K562 (cell line): ENCODE data around the gene METTL6. TPM values are rescaled to one million over a fixed set of nuclear protein-coding genes. Genes with fewer than 3 reads are reported as not detected.

Source experiments
- CREBBP ChIP-seq: IDR thresholded peaks from one replicate; pipeline ENCODE4 v1.6.1; 2012; ENCODE audit warnings: low read depth, mild to moderate bottlenecking, control low read depth, inconsistent platforms, low read length
- CXXC5 ChIP-seq: fragments of 250-450 bp; sonication (Bioruptor Pico); IDR thresholded peaks from 2 replicates; pipeline ENCODE4 v1.8.0; 2022; ENCODE audit warnings: inconsistent platforms, mild to moderate bottlenecking, moderate library complexity
- DMBX1 ChIP-seq: fragments of 250-450 bp; sonication (Bioruptor Pico); IDR thresholded peaks from 2 replicates; pipeline ENCODE4 v1.8.0; 2022; ENCODE audit warnings: inconsistent platforms, mild to moderate bottlenecking, moderate library complexity, borderline replicate concordance
- KLF13 ChIP-seq: fragments of 450-650 bp; IDR thresholded peaks from 2 replicates; pipeline ENCODE4 v1.6.1; 2016; ENCODE audit warnings: missing genetic modification characterization, low read depth, mild to moderate bottlenecking, missing compliant biosample characterization, moderate library complexity, borderline replicate concordance
- KLF6 ChIP-seq: fragments of 250-450 bp; sonication (Bioruptor Pico); IDR thresholded peaks from 2 replicates; pipeline ENCODE4 v1.4.0; 2020; ENCODE audit warnings: mild to moderate bottlenecking, moderate library complexity, borderline replicate concordance
- NFIC ChIP-seq: fragments of 450-650 bp; IDR thresholded peaks from 2 replicates; pipeline ENCODE4 v1.6.1; 2017; ENCODE audit warnings: mild to moderate bottlenecking, inconsistent platforms
- TAF7 ChIP-seq: fragments of 450-650 bp; IDR thresholded peaks from 2 replicates; pipeline ENCODE4 v1.6.1; 2016; ENCODE audit warnings: missing genetic modification characterization, missing compliant biosample characterization
- TEAD2 ChIP-seq: fragments of 450-650 bp; IDR thresholded peaks from 2 replicates; pipeline ENCODE4 v1.6.1; 2016; ENCODE audit warnings: missing genetic modification characterization, control low read depth, missing compliant biosample characterization
- XRCC5 ChIP-seq: fragments of 200-400 bp; formaldehyde crosslinking; IDR thresholded peaks from 2 replicates; pipeline ENCODE4 v1.6.1; 2017; ENCODE audit warnings: low read depth, mild to moderate bottlenecking, low read length
- ZBTB40 ChIP-seq, 2 experiments: fragments of 450-650 bp in 1 of 2; sonication (generic) in 1 of 2; formaldehyde crosslinking in 1 of 2; IDR thresholded peaks; 2 replicates each; pipeline versions ENCODE4 v1.7.1 to v1.9.0; 2016 to 2022; ENCODE audit warnings: inconsistent platforms in 1 of 2, mild to moderate bottlenecking in 1 of 2, missing genetic modification reagents in 1 of 2
- ZNF644 ChIP-seq: fragments of 200-800 bp; sonication (Bioruptor generic); IDR thresholded peaks from 2 replicates; pipeline ENCODE4 v1.6.1; 2016; ENCODE audit warnings: low read depth, missing genetic modification characterization, missing compliant biosample characterization
- polyA plus RNA-seq, 8 experiments: library from polyadenylated mRNA; depleted of rRNA in 4 of 8; stranded (reverse) in 5 of 8; unstranded in 3 of 8; fragments of >200 nt; fragmentation: Nextera tagmentation in 2 of 8; fragmentation: Illumina TruSeq in 1 of 8; extraction: Ambion mirVana in 2 of 8; extraction: Trizol in 1 of 8; gene quantifications; 2 replicates each; pipeline versions ENCODE4 v1.2.1 to v1.2.3, GENCODE V29; 2011 to 2014; ENCODE audit warnings: inconsistent platforms in 1 of 8, missing spikeins in 1 of 8
- total RNA-seq, 7 experiments: library from RNA; depleted of rRNA in 6 of 7; stranded (reverse); fragments of >200 nt in 6 of 7; fragmentation: Illumina TruSeq in 2 of 7; extraction: Trizol in 2 of 7; gene quantifications; 2 replicates each; pipeline versions ENCODE4 v1.2.1 to v1.2.3, GENCODE V29; 2011 to 2021; ENCODE audit warnings: low replicate concordance in 1 of 7
- TF ChIP-seq, protein P1 (sequence below): fragments of 200-800 bp; sonication (Bioruptor generic); IDR thresholded peaks from 2 replicates; pipeline ENCODE4 v1.6.1; 2016; ENCODE audit warnings: missing genetic modification characterization, missing compliant biosample characterization

The METTL6 gene
- total and polyA plus RNA-seq, 9 of the 15 experiments (the other 6 are each of a cell fraction or from before 2014, with no cell fraction given) = 18.8 to 61.5 (median 33.9) TPM

GRCh38 chr3:15380980-15381890, 46.1 kb downstream of the METTL6 start (continued):
- TF ChIP-seq NFIC (peak; percentile 59), KLF13 (tag) (peak; percentile 66; the same call in 1 of the 2 replicates), DMBX1 (CRISPR knock-in tag) (peak; percentile 94), ZNF644 (tag) (peak; percentile 93), CXXC5 (CRISPR knock-in tag) (peak; percentile 66), ZBTB40 (IDR thresholded peaks at IDR 0.05) (no peak), ZBTB40 (CRISPR knock-in tag; IDR thresholded peaks at IDR 0.05) (no peak), TAF7 (tag) (no peak; the same call in 1 of the 2 replicates), TEAD2 (peak; percentile 73; the same call in 1 of the 2 replicates), XRCC5 (no peak), CREBBP (no peak), KLF6 (CRISPR knock-in tag) (peak; percentile 95)
- TF ChIP-seq, protein P1, sequence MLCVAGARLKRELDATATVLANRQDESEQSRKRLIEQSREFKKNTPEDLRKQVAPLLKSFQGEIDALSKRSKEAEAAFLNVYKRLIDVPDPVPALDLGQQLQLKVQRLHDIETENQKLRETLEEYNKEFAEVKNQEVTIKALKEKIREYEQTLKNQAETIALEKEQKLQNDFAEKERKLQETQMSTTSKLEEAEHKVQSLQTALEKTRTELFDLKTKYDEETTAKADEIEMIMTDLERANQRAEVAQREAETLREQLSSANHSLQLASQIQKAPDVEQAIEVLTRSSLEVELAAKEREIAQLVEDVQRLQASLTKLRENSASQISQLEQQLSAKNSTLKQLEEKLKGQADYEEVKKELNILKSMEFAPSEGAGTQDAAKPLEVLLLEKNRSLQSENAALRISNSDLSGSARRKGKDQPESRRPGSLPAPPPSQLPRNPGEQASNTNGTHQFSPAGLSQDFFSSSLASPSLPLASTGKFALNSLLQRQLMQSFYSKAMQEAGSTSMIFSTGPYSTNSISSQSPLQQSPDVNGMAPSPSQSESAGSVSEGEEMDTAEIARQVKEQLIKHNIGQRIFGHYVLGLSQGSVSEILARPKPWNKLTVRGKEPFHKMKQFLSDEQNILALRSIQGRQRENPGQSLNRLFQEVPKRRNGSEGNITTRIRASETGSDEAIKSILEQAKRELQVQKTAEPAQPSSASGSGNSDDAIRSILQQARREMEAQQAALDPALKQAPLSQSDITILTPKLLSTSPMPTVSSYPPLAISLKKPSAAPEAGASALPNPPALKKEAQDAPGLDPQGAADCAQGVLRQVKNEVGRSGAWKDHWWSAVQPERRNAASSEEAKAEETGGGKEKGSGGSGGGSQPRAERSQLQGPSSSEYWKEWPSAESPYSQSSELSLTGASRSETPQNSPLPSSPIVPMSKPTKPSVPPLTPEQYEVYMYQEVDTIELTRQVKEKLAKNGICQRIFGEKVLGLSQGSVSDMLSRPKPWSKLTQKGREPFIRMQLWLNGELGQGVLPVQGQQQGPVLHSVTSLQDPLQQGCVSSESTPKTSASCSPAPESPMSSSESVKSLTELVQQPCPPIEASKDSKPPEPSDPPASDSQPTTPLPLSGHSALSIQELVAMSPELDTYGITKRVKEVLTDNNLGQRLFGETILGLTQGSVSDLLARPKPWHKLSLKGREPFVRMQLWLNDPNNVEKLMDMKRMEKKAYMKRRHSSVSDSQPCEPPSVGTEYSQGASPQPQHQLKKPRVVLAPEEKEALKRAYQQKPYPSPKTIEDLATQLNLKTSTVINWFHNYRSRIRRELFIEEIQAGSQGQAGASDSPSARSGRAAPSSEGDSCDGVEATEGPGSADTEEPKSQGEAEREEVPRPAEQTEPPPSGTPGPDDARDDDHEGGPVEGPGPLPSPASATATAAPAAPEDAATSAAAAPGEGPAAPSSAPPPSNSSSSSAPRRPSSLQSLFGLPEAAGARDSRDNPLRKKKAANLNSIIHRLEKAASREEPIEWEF (CRISPR knock-in tag) = no peak
